ENCODE data around the gene NR2C2AP. TPM values are rescaled to one million over a fixed set of nuclear protein-coding genes. Genes with fewer than 3 reads are reported as not detected.
"Not testable (repeated sequence)": the region's sequence is repeated elsewhere in the genome, so short reads cannot be mapped to it uniquely, and the experiment has no call there.

NR2C2AP gene
- total and polyA plus RNA-seq, 2 of the 13 experiments (the other 11 are each of a cell fraction or from before 2014, with no cell fraction given): 12.2 to 26.8 TPM

- ChIA-PET POLR2A (no interaction called here), CTCF (ENCODE audit: low intra/inter-chr PET ratio, low total read pairs) (no interaction called here)
- H4K20me1 ChIP-seq (ENCODE audit: insufficient read depth, low read length): no peaks in the 10 kb centered on the region
- ATAC-seq: no peak
- peaks cover 2% of the 10 kb centered on the region for H3K4me1 ChIP-seq (ENCODE audit: insufficient read depth, low read length)
- no peak overlapping the region for H3K27ac ChIP-seq (ENCODE audit: extremely low read length, insufficient read depth, low read length)
- in situ Hi-C loops (cut with HindIII; ENCODE audit: extremely low pct_ligation_motif_present, low pct_unique_long_range_greater_than_20kb) (loop anchor here (5.0 kb wide), 1 partner anchor 37 kb away; no protein-coding TSS in a partner anchor), intact Hi-C loops (cut with micrococcal nuclease; ENCODE audit: unreplicated experiment) (no loop called here)
- no peak overlapping the region for H3K4me3 ChIP-seq (replicated peaks in 1 of 3; ENCODE audit: insufficient read depth in 1 of 3, low read depth in 2 of 3, low read length in 3 of 3)
- no peak for FAIRE-seq
- no TSS peak for BruUV-seq (replicated peaks)
- WGBS (ENCODE audit: low lambda C conversion rate): 96% methylated on average over 11 of the region's 17 CpGs
- H3K79me2 ChIP-seq (ENCODE audit: insufficient read depth, low read length): no peaks in the 10 kb centered on the region
- H3K9me3 ChIP-seq (ENCODE audit: low read length): no peaks in the 10 kb centered on the region
- no peak overlapping the region for H3K9ac ChIP-seq (ENCODE audit: insufficient read depth, low read depth, low read length)
- TF ChIP-seq ZNF331 (CRISPR knock-in tag; IDR thresholded peaks at IDR 0.05) (peak; percentile 97), CHD4 (IDR thresholded peaks at IDR 0.05; ENCODE audit: borderline replicate concordance, low read length) (no peak), CEBPG (CRISPR knock-in tag; IDR thresholded peaks at IDR 0.05) (no peak), AGO2 (optimal IDR thresholded peaks at IDR 0.05; ENCODE audit: low read depth, low read length) (peak; percentile 14), REL (CRISPR knock-in tag; conservative IDR thresholded peaks at IDR 0.05) (no peak), CBFB (CRISPR knock-in tag; IDR thresholded peaks at IDR 0.05) (no peak), ZNF768 (CRISPR knock-in tag; IDR thresholded peaks at IDR 0.05) (peak; percentile 90)
- H3K4me2 ChIP-seq (ENCODE audit: low read depth, low read length): no peak overlapping the region
- H3K27me3 ChIP-seq (ENCODE audit: control insufficient read depth in 1 of 2, insufficient read depth in 2 of 2, low read length in 2 of 2): no peaks in the 10 kb centered on the region
- no peak for DNase-seq (ENCODE audit: low spot score)
- H3K36me3 ChIP-seq (replicated peaks in 1 of 2; ENCODE audit: control insufficient read depth in 1 of 2, insufficient read depth in 2 of 2, low read length in 2 of 2): peaks cover 1 to 10% of the 10 kb centered on the region in 2 experiments; a peak in 1 of 5 replicates
- no peak overlapping the region for H2AFZ ChIP-seq (ENCODE audit: low read length)
Observed at GRCh38 chr19:19179548-19180441, 23.4 kb downstream of the NR2C2AP start.

GRCh38 chr19:19176950-19177349 is 26.3 kb downstream of the NR2C2AP start:
- Histone ChIP-seq H3K9ac (ENCODE audit: insufficient read depth, low read depth, low read length) (no peak overlapping the region), H3K4me3 (replicated peaks in 1 of 3; ENCODE audit: insufficient read depth in 1 of 3, low read depth in 2 of 3, low read length in 3 of 3) (no peak overlapping the region), H3K36me3 (replicated peaks in 1 of 2; ENCODE audit: control insufficient read depth in 1 of 2, insufficient read depth in 2 of 2, low read length in 2 of 2) (peaks cover 1 to 6% of the 10 kb centered on the region in 2 experiments; a peak in 1 of 5 replicates), H3K27ac (ENCODE audit: extremely low read length, insufficient read depth, low read length) (no peak overlapping the region), H2AFZ (ENCODE audit: low read length) (no peak overlapping the region), H3K9me3 (ENCODE audit: low read length) (no peaks in the 10 kb centered on the region), H3K79me2 (ENCODE audit: insufficient read depth, low read length) (no peaks in the 10 kb centered on the region), H4K20me1 (ENCODE audit: insufficient read depth, low read length) (no peaks in the 10 kb centered on the region), H3K4me2 (ENCODE audit: low read depth, low read length) (no peak overlapping the region), H3K4me1 (ENCODE audit: insufficient read depth, low read length) (peaks cover 29% of the 10 kb centered on the region), H3K27me3 (ENCODE audit: control insufficient read depth in 1 of 2, insufficient read depth in 2 of 2, low read length in 2 of 2) (no peaks in the 10 kb centered on the region)
- CTCF ChIA-PET (ENCODE audit: low intra/inter-chr PET ratio, low total read pairs): no interaction called here
- BruUV-seq (replicated peaks): no TSS peak
- POLR2A ChIA-PET: no interaction called here
- intact Hi-C loops (cut with micrococcal nuclease; ENCODE audit: unreplicated experiment): no loop called here
- no peak for TF ChIP-seq ZNF44 (CRISPR knock-in tag; IDR thresholded peaks at IDR 0.05)
- TF ChIP-seq ZNF329 (CRISPR knock-in tag; IDR thresholded peaks at IDR 0.05; ENCODE audit: low read depth): 0 out of 2 replicates have a peak, but pooled peaks have one; percentile 35
- 89% methylated on average over 8 of the region's 8 CpGs for WGBS (ENCODE audit: low lambda C conversion rate)
- FAIRE-seq: no peak
- no peak for ATAC-seq
- no peak for DNase-seq (ENCODE audit: low spot score)
- in situ Hi-C loops (cut with HindIII; ENCODE audit: extremely low pct_ligation_motif_present, low pct_unique_long_range_greater_than_20kb): loop anchor here (5.0 kb wide), 1 partner anchor 35 kb away; no protein-coding TSS in a partner anchor

- WGBS (ENCODE audit: low lambda C conversion rate): 83% methylated on average over 5 of the region's 5 CpGs
- BruUV-seq (replicated peaks); H3K27me3 ChIP-seq (ENCODE audit: control insufficient read depth in 1 of 2, insufficient read depth in 2 of 2, low read length in 2 of 2); ATAC-seq; H3K36me3 ChIP-seq (replicated peaks in 1 of 2; ENCODE audit: control insufficient read depth in 1 of 2, insufficient read depth in 2 of 2, low read length in 2 of 2); H3K4me3 ChIP-seq (replicated peaks in 1 of 3; ENCODE audit: insufficient read depth in 1 of 3, low read depth in 2 of 3, low read length in 3 of 3); H3K79me2 ChIP-seq (ENCODE audit: insufficient read depth, low read length); H3K9me3 ChIP-seq (ENCODE audit: low read length); DNase-seq (ENCODE audit: low spot score); H3K4me2 ChIP-seq (ENCODE audit: low read depth, low read length); H4K20me1 ChIP-seq (ENCODE audit: insufficient read depth, low read length); H3K27ac ChIP-seq (ENCODE audit: extremely low read length, insufficient read depth, low read length); H2AFZ ChIP-seq (ENCODE audit: low read length); in situ Hi-C loops (cut with HindIII; ENCODE audit: extremely low pct_ligation_motif_present, low pct_unique_long_range_greater_than_20kb); H3K9ac ChIP-seq (ENCODE audit: insufficient read depth, low read depth, low read length); FAIRE-seq: not testable (repeated sequence)
- ChIA-PET POLR2A (interaction anchor here (0.7 to 2.7 kb wide), 2 partner anchors 29 to 217 kb away, joined by 4 to 9 read pairs; partner anchors contain the start of gene NR2C2AP), CTCF (ENCODE audit: low intra/inter-chr PET ratio, low total read pairs) (interaction anchor here (3.2 kb wide), 1 partner anchor 27 kb away, joined by 88 read pairs; no protein-coding TSS in a partner anchor)
- intact Hi-C loops (cut with micrococcal nuclease; ENCODE audit: unreplicated experiment): loop anchor here (5.0 kb wide), 1 partner anchor 36 kb away; the partner anchor contains the start of gene TMEM161A
- H3K4me1 ChIP-seq (ENCODE audit: insufficient read depth, low read length): peaks cover 63% of the 10 kb centered on the region
Observed at GRCh38 chr19:19173243-19173642, 30.0 kb downstream of the NR2C2AP start.

All from HepG2 (cell line).